Endodermal cell (in vitro differentiated cells): Measurements from ENCODE around the gene MCF2L2. TPM values are rescaled to one million over a fixed set of nuclear protein-coding genes. Genes with fewer than 3 reads are reported as not detected.

Experiments
- DNase-seq: peaks from one replicate; pipeline ENCODE4 v3.0.0-alpha.2; 2017
- H3K27ac ChIP-seq: 2 replicates; pipeline ENCODE4 v1.5.1; 2013; ENCODE audit warnings: mild to moderate bottlenecking, low read depth, low read length, moderate library complexity
- H3K27me3 ChIP-seq: 2 replicates; pipeline ENCODE4 v1.6.1; 2013; ENCODE audit warnings: mild to moderate bottlenecking, low read length, moderate library complexity; ENCODE audit not compliant: insufficient read depth, control insufficient read depth, poor library complexity, severe bottlenecking
- H3K36me3 ChIP-seq: 2 replicates; pipeline ENCODE4 v1.7.0; 2013; ENCODE audit warnings: mild to moderate bottlenecking, low read length, moderate library complexity; ENCODE audit not compliant: control insufficient read depth, insufficient read depth
- H3K4me1 ChIP-seq: one replicate; pipeline ENCODE4 v1.7.0; 2013; ENCODE audit warnings: low read length; ENCODE audit not compliant: control insufficient read depth, insufficient read depth
- H3K4me3 ChIP-seq: 2 replicates; pipeline ENCODE4 v1.5.1; 2013; ENCODE audit warnings: mild to moderate bottlenecking, low read length, moderate library complexity
- H3K9ac ChIP-seq: 2 replicates; pipeline ENCODE4 v1.6.1; 2013; ENCODE audit warnings: mild to moderate bottlenecking, low read length, moderate library complexity; ENCODE audit not compliant: poor library complexity, severe bottlenecking; ENCODE audit errors: extremely low read depth
- H3K9me3 ChIP-seq: 2 replicates; pipeline ENCODE4 v1.6.1; 2013; ENCODE audit warnings: mild to moderate bottlenecking, low read length, moderate library complexity; ENCODE audit not compliant: control insufficient read depth
- H3K27ac Mint-ChIP-seq: 2 replicates; pipeline ENCODE4 v1.8.0; 2020; ENCODE audit warnings: mixed read lengths
- H3K27me3 Mint-ChIP-seq: 2 replicates; pipeline ENCODE4 v1.8.0; 2021; ENCODE audit warnings: mild to moderate bottlenecking, mixed read lengths; ENCODE audit not compliant: insufficient read depth
- H3K36me3 Mint-ChIP-seq: 2 replicates; pipeline ENCODE4 v1.8.0; 2020; ENCODE audit warnings: low read depth, mixed read lengths
- H3K4me1 Mint-ChIP-seq: 2 replicates; pipeline ENCODE4 v1.8.0; 2020; ENCODE audit warnings: mixed read lengths
- H3K4me3 Mint-ChIP-seq: 2 replicates; pipeline ENCODE4 v1.8.0; 2020; ENCODE audit warnings: mild to moderate bottlenecking, moderate library complexity, mixed read lengths
- H3K9me3 Mint-ChIP-seq: 2 replicates; pipeline ENCODE4 v1.8.0; 2020; ENCODE audit warnings: mild to moderate bottlenecking, mixed read lengths
- WGBS, 2 experiments: methylation state at CpG; one replicate each; pipeline versions ENCODE4 v1.1.5 to v1.1.7; 2013; ENCODE audit warnings: missing lambda C conversion rate in 2 of 2, mixed read lengths in 1 of 2; ENCODE audit not compliant: insufficient coverage in 1 of 2, insufficient read length in 1 of 2; 5-methylcytosine and 5-hydroxymethylcytosine counted together
- total RNA-seq, 2 donors: library from RNA; stranded (reverse); fragmentation: NEBNext Ultra II Directional in 1 of 2; extraction: Animal tissue kit (Norgen Biotek cat#: 25700) in 1 of 2; gene quantifications; 2 replicates in 1 of 2; 3 replicates in 1 of 2; pipeline ENCODE4 v1.2.1, GENCODE V29; 2021
- TF ChIP-seq, protein P1 (sequence below): fragments of 200-600 bp; sonication (generic); conservative IDR thresholded peaks from 2 replicates; pipeline ENCODE4 v1.5.0; 2021; ENCODE audit warnings: antibody characterized with exemption, mild to moderate bottlenecking

Gene MCF2L2
- total RNA-seq, 2 donors from 2014 or later = 72.6 to 86.5 TPM

DNA sequence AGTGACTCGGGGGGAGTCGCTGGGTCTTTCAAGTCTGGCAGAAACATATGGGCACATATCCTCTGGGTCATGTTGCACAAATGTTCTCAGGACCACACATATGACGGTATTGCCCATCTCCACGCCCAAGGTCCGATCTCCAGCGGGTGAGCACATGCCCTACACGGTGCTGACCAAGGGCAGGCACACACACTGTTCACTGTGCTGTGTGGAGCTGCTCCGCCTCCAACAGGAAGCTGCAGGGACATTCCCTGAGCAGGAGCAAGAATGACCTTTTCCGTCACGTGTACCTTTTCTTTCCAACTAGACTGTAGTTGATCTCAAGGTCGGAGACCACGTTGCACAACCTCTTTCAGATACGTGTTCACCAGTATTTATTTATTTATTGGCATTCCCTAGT lies 217.1 kb downstream of the MCF2L2 start:
- Histone ChIP-seq H3K9me3 (peaks cover 61% of the 10 kb centered on the region), H3K4me1 (peaks cover 14% of the 10 kb centered on the region), H3K27ac (no peak overlapping the region), H3K36me3 (peaks cover 84% of the 10 kb centered on the region), H3K4me3 (no peak overlapping the region), H3K27me3 (no peaks in the 10 kb centered on the region), H3K9ac (no peak overlapping the region)
- Mint-ChIP-seq H3K4me3 (no peak overlapping the region), H3K27ac (no peak overlapping the region), H3K4me1 (peaks cover 14% of the 10 kb centered on the region), H3K27me3 (no peaks in the 10 kb centered on the region), H3K36me3 (peaks cover 89% of the 10 kb centered on the region), H3K9me3 (peaks cover 29% of the 10 kb centered on the region)
- TF ChIP-seq, protein P1, sequence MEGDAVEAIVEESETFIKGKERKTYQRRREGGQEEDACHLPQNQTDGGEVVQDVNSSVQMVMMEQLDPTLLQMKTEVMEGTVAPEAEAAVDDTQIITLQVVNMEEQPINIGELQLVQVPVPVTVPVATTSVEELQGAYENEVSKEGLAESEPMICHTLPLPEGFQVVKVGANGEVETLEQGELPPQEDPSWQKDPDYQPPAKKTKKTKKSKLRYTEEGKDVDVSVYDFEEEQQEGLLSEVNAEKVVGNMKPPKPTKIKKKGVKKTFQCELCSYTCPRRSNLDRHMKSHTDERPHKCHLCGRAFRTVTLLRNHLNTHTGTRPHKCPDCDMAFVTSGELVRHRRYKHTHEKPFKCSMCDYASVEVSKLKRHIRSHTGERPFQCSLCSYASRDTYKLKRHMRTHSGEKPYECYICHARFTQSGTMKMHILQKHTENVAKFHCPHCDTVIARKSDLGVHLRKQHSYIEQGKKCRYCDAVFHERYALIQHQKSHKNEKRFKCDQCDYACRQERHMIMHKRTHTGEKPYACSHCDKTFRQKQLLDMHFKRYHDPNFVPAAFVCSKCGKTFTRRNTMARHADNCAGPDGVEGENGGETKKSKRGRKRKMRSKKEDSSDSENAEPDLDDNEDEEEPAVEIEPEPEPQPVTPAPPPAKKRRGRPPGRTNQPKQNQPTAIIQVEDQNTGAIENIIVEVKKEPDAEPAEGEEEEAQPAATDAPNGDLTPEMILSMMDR = no peak
- no peak for DNase-seq
- WGBS, 2 experiments = 95% methylated on average over 10 to 13 of the region's 13 CpGs

DNA sequence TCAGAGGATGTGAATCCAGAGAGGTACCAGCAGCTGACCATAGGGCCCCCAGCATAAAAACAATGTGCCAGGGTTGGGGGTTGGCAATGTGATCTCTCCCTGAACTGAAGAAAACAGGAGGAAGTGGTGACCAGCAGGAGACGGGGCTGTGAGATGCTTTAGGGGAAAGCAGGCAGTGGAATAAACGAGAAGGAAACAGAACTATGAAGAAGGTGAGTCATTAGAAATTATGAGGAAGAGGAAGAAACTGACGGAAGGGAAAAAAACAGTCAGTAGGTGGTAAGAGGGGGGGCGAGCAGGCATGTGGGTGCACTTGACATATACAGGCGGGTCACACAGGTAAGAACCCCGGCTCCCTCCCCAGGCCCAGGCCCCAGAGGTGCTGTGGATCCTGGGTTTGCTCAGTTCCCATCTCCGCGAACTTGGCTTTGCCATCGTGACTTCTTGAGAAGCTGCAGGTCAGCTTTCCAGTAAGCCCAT lies 217.5 kb downstream of the MCF2L2 start:
- no peaks in the 10 kb centered on the region for H3K27me3 ChIP-seq
- no peak overlapping the region for H3K27ac ChIP-seq
- Mint-ChIP-seq H3K27ac (no peak overlapping the region), H3K9me3 (peaks cover 33% of the 10 kb centered on the region), H3K4me1 (peaks cover 14% of the 10 kb centered on the region), H3K36me3 (peaks cover 92% of the 10 kb centered on the region), H3K27me3 (no peaks in the 10 kb centered on the region), H3K4me3 (no peak overlapping the region)
- no peak for DNase-seq
- peaks cover 86% of the 10 kb centered on the region for H3K36me3 ChIP-seq
- no peak overlapping the region for H3K9ac ChIP-seq
- H3K4me3 ChIP-seq = no peak overlapping the region
- H3K9me3 ChIP-seq = peaks cover 66% of the 10 kb centered on the region
- TF ChIP-seq, protein P1 = no peak
- H3K4me1 ChIP-seq = peaks cover 14% of the 10 kb centered on the region
- 80 to 81% methylated on average over 9 of the region's 9 CpGs for WGBS, 2 experiments

GRCh38 chr3:183210341-183210740 lies 218.1 kb downstream of the MCF2L2 start:
- peaks cover 86% of the 10 kb centered on the region for H3K36me3 ChIP-seq
- H3K9me3 ChIP-seq = peaks cover 71% of the 10 kb centered on the region
- no peak overlapping the region for H3K27ac ChIP-seq
- no peak for DNase-seq
- Mint-ChIP-seq H3K9me3 (peaks cover 38% of the 10 kb centered on the region), H3K4me3 (no peak overlapping the region), H3K27ac (no peak overlapping the region), H3K36me3 (peaks cover 92% of the 10 kb centered on the region), H3K4me1 (peaks cover 19% of the 10 kb centered on the region), H3K27me3 (no peaks in the 10 kb centered on the region)
- H3K9ac ChIP-seq = no peak overlapping the region
- H3K4me3 ChIP-seq = peak overlapping the region; percentile 26
- no peaks in the 10 kb centered on the region for H3K27me3 ChIP-seq
- 93 to 100% methylated on average over 2 to 5 of the region's 5 CpGs for WGBS, 2 experiments
- TF ChIP-seq, protein P1 = no peak
- peaks cover 14% of the 10 kb centered on the region for H3K4me1 ChIP-seq
